Effector CD4-positive, alpha-beta T cell (primary cell): Measurements from ENCODE around the gene HIBCH.
"Not testable (repeated sequence)": the region's sequence is repeated elsewhere in the genome, so short reads cannot be mapped to it uniquely, and the experiment has no call there.

ENCODE experiments used
- DNase-seq: peaks from one replicate; pipeline ENCODE4 v3.0.0-alpha.2; 2020

The HIBCH gene

GRCh38 chr2:190303647-190304046 is 16.0 kb downstream of the HIBCH start:
- no peak for DNase-seq

GRCh38 chr2:190302052-190302451 is 17.6 kb downstream of the HIBCH start:
- no peak for DNase-seq

GRCh38 chr2:190301032-190301431 is 18.6 kb downstream of the HIBCH start:
- DNase-seq, result no peak

GRCh38 chr2:190297880-190298279 is 21.7 kb downstream of the HIBCH start:
- not testable (repeated sequence) for DNase-seq

GRCh38 chr2:190283783-190284182 is 35.8 kb downstream of the HIBCH start:
- no peak for DNase-seq

GRCh38 chr2:190280565-190281350 is 38.9 kb downstream of the HIBCH start:
- no peak for DNase-seq

GRCh38 chr2:190279256-190280134 is 40.1 kb downstream of the HIBCH start:
- DNase-seq, result not testable (repeated sequence)

- no peak for DNase-seq
Measured at GRCh38 chr2:190277234-190278112, 42.2 kb downstream of the HIBCH start.

- DNase-seq, result no peak
Measured at GRCh38 chr2:190272457-190272842, 47.2 kb downstream of the HIBCH start.

GRCh38 chr2:190271783-190272456 is 47.7 kb downstream of the HIBCH start:
- no peak for DNase-seq

- no peak for DNase-seq
Measured at GRCh38 chr2:190270298-190270697, 49.3 kb downstream of the HIBCH start.

- DNase-seq, result not testable (repeated sequence)
Measured at GRCh38 chr2:190269699-190270098, 49.9 kb downstream of the HIBCH start.

GRCh38 chr2:190267302-190267701 is 52.3 kb downstream of the HIBCH start:
- DNase-seq, result no peak

GRCh38 chr2:190266314-190266713 is 53.3 kb downstream of the HIBCH start:
- DNase-seq, result no peak

GRCh38 chr2:190261851-190262250 is 57.8 kb downstream of the HIBCH start:
- DNase-seq, result no peak

- DNase-seq, result no peak
Measured at GRCh38 chr2:190256087-190256486, 63.5 kb downstream of the HIBCH start.

- DNase-seq, result no peak
Measured at GRCh38 chr2:190255676-190256075, 64.0 kb downstream of the HIBCH start.

- no peak for DNase-seq
Measured at GRCh38 chr2:190254063-190254850, 65.4 kb downstream of the HIBCH start.

- no peak for DNase-seq
Measured at GRCh38 chr2:190250421-190250820, 69.2 kb downstream of the HIBCH start.

- DNase-seq, result no peak
Measured at GRCh38 chr2:190235551-190236075, 84.0 kb downstream of the HIBCH start.

GRCh38 chr2:190235101-190235500 is 84.5 kb downstream of the HIBCH start:
- DNase-seq, result no peak
